Measurements from ENCODE around the gene CLIP2. TPM values are rescaled to one million over a fixed set of nuclear protein-coding genes. Genes with fewer than 3 reads are reported as not detected.
"Not testable (repeated sequence)": the region's sequence is repeated elsewhere in the genome, so short reads cannot be mapped to it uniquely, and the experiment has no call there.

CLIP2 gene
- polyA plus RNA-seq, 3 donors, result 1.1 to 5.2 (median 1.3) TPM

- Mint-ChIP-seq H3K27ac (peak overlapping the region in 2 of 7 donors; percentile 31 to 42), H3K36me3 (no peaks in the 10 kb centered on the region)
- WGBS (ENCODE audit: insufficient coverage), result 91% methylated on average over 8 of the region's 12 CpGs
Measured at GRCh38 chr7:74430961-74431466, 141.8 kb downstream of the CLIP2 start.

GRCh38 chr7:74437291-74437571 is 148.0 kb downstream of the CLIP2 start:
- H3K79me2 ChIP-seq (ENCODE audit: insufficient read depth, low read length); H3K4me3 ChIP-seq (replicated peaks in 1 of 3; ENCODE audit: low read depth in 2 of 3, low read length in 3 of 3); H3K27ac ChIP-seq (ENCODE audit: low read depth in 1 of 2, low read length in 2 of 2); H3K4me1 ChIP-seq (ENCODE audit: control insufficient read depth in 1 of 2, insufficient read depth in 2 of 2, low read length in 2 of 2); H3K9me3 ChIP-seq (replicated peaks in 1 of 2; ENCODE audit: control insufficient read depth in 1 of 2, insufficient read depth in 1 of 2, low read length in 2 of 2); H3K27me3 Mint-ChIP-seq (ENCODE audit: low read depth in 3 of 3); intact Hi-C loops (cut with micrococcal nuclease); H4K20me1 ChIP-seq (ENCODE audit: insufficient read depth, low read length); H3K36me3 Mint-ChIP-seq; H3K9ac ChIP-seq (ENCODE audit: insufficient read depth, low read length, poor library complexity, severe bottlenecking); DNase-seq; H3K36me3 ChIP-seq (replicated peaks in 1 of 2; ENCODE audit: control insufficient read depth in 1 of 2, insufficient read depth in 2 of 2, low read length in 2 of 2); H3K4me2 ChIP-seq (replicated peaks; ENCODE audit: extremely low read depth, low read length, poor library complexity, severe bottlenecking); H3K27ac Mint-ChIP-seq; H3K4me3 Mint-ChIP-seq; H2AFZ ChIP-seq (ENCODE audit: insufficient read depth, low read depth, low read length, poor library complexity, severe bottlenecking); H3K27me3 ChIP-seq (ENCODE audit: control insufficient read depth in 2 of 2, insufficient read depth in 2 of 2, low read length in 2 of 2); H3K4me1 Mint-ChIP-seq: not testable (repeated sequence)
- no CpG with 5 or more reads among the region's 1 CpG for WGBS (ENCODE audit: insufficient coverage)
- peaks cover 2 to 24% (median 18%) of the 10 kb centered on the region in 7 donors for H3K9me3 Mint-ChIP-seq

More at GRCh38 chr7:74430961-74431466, 141.8 kb downstream of the CLIP2 start:
- Histone ChIP-seq H4K20me1 (ENCODE audit: insufficient read depth, low read length) (no peaks in the 10 kb centered on the region), H3K4me3 (replicated peaks in 1 of 3; ENCODE audit: low read depth in 2 of 3, low read length in 3 of 3) (no peak overlapping the region), H3K4me1 (ENCODE audit: control insufficient read depth in 1 of 2, insufficient read depth in 2 of 2, low read length in 2 of 2) (no peaks in the 10 kb centered on the region), H3K27me3 (ENCODE audit: control insufficient read depth in 2 of 2, insufficient read depth in 2 of 2, low read length in 2 of 2) (no peaks in the 10 kb centered on the region), H2AFZ (ENCODE audit: insufficient read depth, low read depth, low read length, poor library complexity, severe bottlenecking) (no peak overlapping the region), H3K9ac (ENCODE audit: insufficient read depth, low read length, poor library complexity, severe bottlenecking) (no peak overlapping the region), H3K9me3 (replicated peaks in 1 of 2; ENCODE audit: control insufficient read depth in 1 of 2, insufficient read depth in 1 of 2, low read length in 2 of 2) (no peaks in the 10 kb centered on the region), H3K79me2 (ENCODE audit: insufficient read depth, low read length) (no peaks in the 10 kb centered on the region), H3K27ac (ENCODE audit: low read depth in 1 of 2, low read length in 2 of 2) (no peak overlapping the region), H3K4me2 (replicated peaks; ENCODE audit: extremely low read depth, low read length, poor library complexity, severe bottlenecking) (no peak overlapping the region), H3K36me3 (replicated peaks in 1 of 2; ENCODE audit: control insufficient read depth in 1 of 2, insufficient read depth in 2 of 2, low read length in 2 of 2) (no peaks in the 10 kb centered on the region)
- DNase-seq, result no peak
- TF ChIP-seq CTCF (IDR thresholded peaks at IDR 0.05), result no peak
- intact Hi-C loops (cut with micrococcal nuclease), result no loop called here
- peaks cover 3 to 9% (median 4%) of the 10 kb centered on the region in 3 donors for H3K27me3 Mint-ChIP-seq (ENCODE audit: low read depth in 3 of 3)
- no peaks in the 10 kb centered on the region for H3K4me1 Mint-ChIP-seq
- H3K9me3 Mint-ChIP-seq, result peaks cover 0 to 3% (median 0%) of the 10 kb centered on the region in 7 donors
- H3K4me3 Mint-ChIP-seq, result no peak overlapping the region

Data from CD14-positive monocyte (primary cell).